PC-3 (cell line): Measurements from ENCODE around the gene EFNA5. TPM values are rescaled to one million over a fixed set of nuclear protein-coding genes. Genes with fewer than 3 reads are reported as not detected.

Experiments used
- ATAC-seq: fragments of 200-7000 bp; cut with Tn5 transposase; 2 replicates; pipeline ENCODE4 v1.9.1; 2020; ENCODE audit warnings: mild to moderate bottlenecking, moderate library complexity
- BruUV-seq: library from RNA; stranded (reverse); fragments of 400-500 nt; replicated peaks from 2 replicates; lab custom pipeline; 2021; lab: Mats Ljungman, UMichigan
- CTCF ChIA-PET: fragments of 300-600 bp; sonication (Branson Sonifier 250); formaldehyde crosslinking; loops from one replicate; lab custom pipeline; 2022; ENCODE audit warnings: antibody characterized with exemption; lab: Charles Lee
- POLR2A ChIA-PET: fragments of 300-600 bp; sonication (Branson Sonifier 250); formaldehyde crosslinking; loops from one replicate; lab custom pipeline; 2022; ENCODE audit warnings: antibody characterized with exemption; ENCODE audit not compliant: unreplicated experiment; lab: Charles Lee
- DNase-seq: peaks from one replicate; pipeline ENCODE4 v3.0.0-alpha.2; 2015
- H2AFZ ChIP-seq: fragments of 300-600 bp; sonication (generic); 2 replicates; pipeline ENCODE4 v1.6.0; 2016; ENCODE audit warnings: antibody characterized with exemption, low read length
- H3F3A ChIP-seq: fragments of 300-600 bp; sonication (generic); one replicate; pipeline ENCODE4 v1.6.0; 2017; ENCODE audit warnings: antibody characterized with exemption, low read length, control low read depth, mild to moderate bottlenecking; ENCODE audit not compliant: unreplicated experiment
- H3K27ac ChIP-seq: fragments of 300-600 bp; sonication (generic); 2 replicates; pipeline ENCODE4 v1.5.1; 2016; ENCODE audit warnings: mild to moderate bottlenecking, low read length
- H3K27me3 ChIP-seq: fragments of 300-600 bp; sonication (generic); 2 replicates; pipeline ENCODE4 v1.6.1; 2016; ENCODE audit warnings: low read length, mixed read lengths
- H3K36me3 ChIP-seq: fragments of 300-600 bp; sonication (generic); 2 replicates; pipeline ENCODE4 v1.6.1; 2016; ENCODE audit warnings: low read depth, mixed run types, low read length, mixed read lengths
- H3K4me1 ChIP-seq: fragments of 300-600 bp; sonication (generic); 2 replicates; pipeline ENCODE4 v1.5.1; 2016; ENCODE audit warnings: low read length; ENCODE audit not compliant: insufficient read depth
- H3K4me2 ChIP-seq: fragments of 300-600 bp; sonication (generic); 2 replicates; pipeline ENCODE4 v1.6.0; 2016; ENCODE audit warnings: low read length
- H3K4me3 ChIP-seq: fragments of 300-600 bp; sonication (generic); 2 replicates; pipeline ENCODE4 v1.5.1; 2016; ENCODE audit warnings: mild to moderate bottlenecking, low read length, mixed read lengths
- H3K79me2 ChIP-seq: fragments of 300-600 bp; sonication (generic); 2 replicates; pipeline ENCODE4 v1.6.1; 2017; ENCODE audit warnings: low read length, mixed read lengths
- H3K9ac ChIP-seq: fragments of 300-600 bp; sonication (generic); 2 replicates; pipeline ENCODE4 v1.6.0; 2016; ENCODE audit warnings: mild to moderate bottlenecking, low read length
- H3K9me2 ChIP-seq: fragments of 300-600 bp; sonication (generic); replicated peaks from 2 replicates; pipeline ENCODE4 v1.6.1; 2016; ENCODE audit warnings: mixed run types, low read length, mixed read lengths
- H3K9me3 ChIP-seq: fragments of 300-600 bp; sonication (generic); 2 replicates; pipeline ENCODE4 v1.6.1; 2016; ENCODE audit warnings: low read length, mixed read lengths
- H4K20me1 ChIP-seq: fragments of 300-600 bp; sonication (generic); 2 replicates; pipeline ENCODE4 v1.6.1; 2016; ENCODE audit warnings: low read length, mixed read lengths
- CTCF ChIP-seq: fragments of 300-600 bp; sonication (generic); conservative IDR thresholded peaks from 2 replicates; pipeline ENCODE4 v1.5.1; 2017; ENCODE audit warnings: antibody characterized with exemption, low read depth, mild to moderate bottlenecking, low read length
- EZH2 ChIP-seq: fragments of 300-600 bp; sonication (generic); IDR thresholded peaks from one replicate; pipeline ENCODE4 v1.6.1; 2017; ENCODE audit warnings: antibody characterized with exemption, mild to moderate bottlenecking, low read length; ENCODE audit not compliant: unreplicated experiment
- EZH2phosphoT487 ChIP-seq: fragments of 300-600 bp; sonication (generic); IDR thresholded peaks from 2 replicates; pipeline ENCODE4 v1.6.1; 2018; ENCODE audit warnings: mild to moderate bottlenecking, antibody characterized with exemption, low read length, borderline replicate concordance
- intact Hi-C: fragments of 100-400 bp; cut with micrococcal nuclease; formaldehyde crosslinking; loops from 2 replicates; pipeline ENCODE4 v1.9.0; 2023
- total RNA-seq: library from RNA; depleted of rRNA; stranded (reverse); fragments of >200 nt; gene quantifications from 2 replicates; pipeline ENCODE4 v1.2.3, GENCODE V29; 2014

The EFNA5 gene
- total RNA-seq, 1 experiment from 2014 or later, result 5.4 TPM

GRCh38 chr5:107682533-107682932 is 11.8 kb upstream of the EFNA5 start:
- intact Hi-C loops, result no loop called here

GRCh38 chr5:107680799-107681198 is 10.1 kb upstream of the EFNA5 start:
- ChIA-PET POLR2A (no interaction called here), CTCF (no interaction called here)

More at GRCh38 chr5:107682533-107682932, 11.8 kb upstream of the EFNA5 start:
- Histone ChIP-seq H3K4me3 (no peak overlapping the region), H3K4me1 (no peaks in the 10 kb centered on the region), H3K36me3 (no peaks in the 10 kb centered on the region), H2AFZ (no peak overlapping the region), H3K27ac (no peak overlapping the region), H3K9ac (no peak overlapping the region), H3K79me2 (no peaks in the 10 kb centered on the region), H3K9me2 (no peaks in the 10 kb centered on the region), H4K20me1 (no peaks in the 10 kb centered on the region), H3K27me3 (no peaks in the 10 kb centered on the region), H3K9me3 (no peaks in the 10 kb centered on the region), H3F3A (no peaks in the 10 kb centered on the region), H3K4me2 (no peak overlapping the region)
- ATAC-seq (no peak), DNase-seq (no peak)
- no TSS peak for BruUV-seq
- ChIA-PET POLR2A (interaction anchor here (0.5 kb wide), 1 partner anchor 13 kb away, joined by 3 read pairs; no protein-coding TSS in a partner anchor), CTCF (no interaction called here)
- TF ChIP-seq CTCF (no peak), EZH2 (no peak), EZH2phosphoT487 (no peak)

More at GRCh38 chr5:107680799-107681198, 10.1 kb upstream of the EFNA5 start:
- H2AFZ ChIP-seq, result no peak overlapping the region
- H3K27ac ChIP-seq, result no peak overlapping the region
- no peak for DNase-seq
- BruUV-seq, result no TSS peak
- H3K4me3 ChIP-seq, result no peak overlapping the region
- no peak for TF ChIP-seq EZH2
- no peak for TF ChIP-seq CTCF
- TF ChIP-seq EZH2phosphoT487, result no peak
- H3K9me3 ChIP-seq, result no peaks in the 10 kb centered on the region
- H3K4me2 ChIP-seq, result no peak overlapping the region
- H3K4me1 ChIP-seq, result no peaks in the 10 kb centered on the region
- no peaks in the 10 kb centered on the region for H3K27me3 ChIP-seq
- intact Hi-C loops, result no loop called here
- no peak overlapping the region for H3K9ac ChIP-seq
- H3F3A ChIP-seq, result no peaks in the 10 kb centered on the region
- H3K9me2 ChIP-seq, result no peaks in the 10 kb centered on the region
- H3K36me3 ChIP-seq, result no peaks in the 10 kb centered on the region
- no peak for ATAC-seq
- no peaks in the 10 kb centered on the region for H4K20me1 ChIP-seq
- no peaks in the 10 kb centered on the region for H3K79me2 ChIP-seq
